Forelimb muscle (tissue), 1 donor: ENCODE results near the gene PPM1F. TPM values are rescaled to one million over a fixed set of nuclear protein-coding genes. Genes with fewer than 3 reads are reported as not detected.

Experiments used
- DNase-seq: peaks from one replicate; pipeline ENCODE4 v3.0.0-alpha.2; 2013; ENCODE audit warnings: low read depth
- polyA plus RNA-seq: library from polyadenylated mRNA; unstranded; fragments of 120-200 nt; gene quantifications from one replicate; pipeline ENCODE4 v1.2.1, GENCODE V29; 2013; ENCODE audit not compliant: insufficient read length

Gene PPM1F
- polyA plus RNA-seq, 1 donor, result 48.6 TPM

DNA sequence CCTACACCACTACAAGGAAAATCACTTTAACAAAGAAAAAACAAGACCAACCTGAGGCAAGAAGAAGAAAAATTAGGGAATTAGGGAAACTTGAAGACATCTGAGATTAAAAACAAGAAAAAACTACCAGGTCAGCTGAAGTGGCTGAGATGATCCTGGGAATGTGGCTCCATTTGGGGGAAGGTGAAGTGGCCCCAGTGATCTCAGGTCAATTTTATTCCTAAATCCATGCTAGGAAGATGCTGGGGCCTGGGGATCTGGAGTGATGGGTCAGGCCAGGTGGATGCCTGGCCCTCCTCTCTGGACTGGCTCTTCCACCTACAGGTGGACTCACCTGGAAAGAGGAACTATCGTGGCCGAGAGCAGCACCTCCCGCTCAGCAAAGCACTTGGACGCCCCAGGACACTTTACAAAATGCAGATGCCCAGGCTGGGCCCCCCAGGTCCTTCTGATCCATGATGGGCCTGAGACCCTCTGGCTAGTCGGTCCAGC lies 23.3 kb upstream of the PPM1F start:
- DNase-seq, result no peak

GRCh38 chr22:21975273-21975672 lies 22.6 kb upstream of the PPM1F start:
- DNase-seq, result no peak

- no peak for DNase-seq
These were observed 21.5 kb upstream of the PPM1F start for GRCh38 chr22:21974058-21974649.

DNA sequence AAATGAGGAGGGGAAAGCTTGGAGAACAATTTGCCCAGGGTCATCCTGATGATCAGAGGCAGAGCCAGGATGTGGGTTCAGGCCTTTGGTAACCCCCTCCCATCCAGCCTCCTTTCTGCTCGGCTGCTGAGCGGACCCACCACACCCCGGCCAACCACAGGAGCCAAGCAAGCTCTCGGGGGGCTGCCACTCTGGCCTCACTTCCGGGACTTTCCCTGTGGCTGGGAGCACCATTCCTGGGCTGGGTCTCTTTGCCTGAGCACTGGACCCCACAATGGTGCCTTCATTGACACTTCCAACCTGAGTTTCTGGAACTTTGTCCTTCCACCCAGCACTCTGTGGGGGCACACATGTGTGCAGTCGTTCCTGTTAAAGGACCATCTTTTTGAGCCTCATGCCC lies 20.2 kb upstream of the PPM1F start:
- DNase-seq, result no peak

GRCh38 chr22:21972293-21972779 lies 19.7 kb upstream of the PPM1F start:
- no peak for DNase-seq

DNA sequence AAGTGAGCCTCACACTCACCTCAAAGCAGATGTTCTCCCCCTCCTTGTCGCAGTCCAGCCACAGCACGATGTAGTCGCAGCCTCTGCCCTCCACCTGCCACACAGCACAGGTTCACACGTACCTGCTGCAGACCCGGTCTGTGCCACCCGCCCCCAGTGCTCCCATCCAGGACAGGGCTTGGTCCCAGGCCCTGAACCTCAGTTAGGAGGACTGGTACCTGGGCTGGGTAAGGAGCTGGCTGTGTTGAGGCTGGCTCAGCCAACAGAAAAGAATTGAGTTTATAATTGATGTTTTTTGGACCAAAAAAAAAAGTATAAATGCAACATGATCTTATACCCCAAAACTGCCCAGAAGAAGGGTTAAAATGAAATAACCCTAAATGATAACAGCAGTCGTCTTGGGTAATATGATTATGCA lies 19.2 kb upstream of the PPM1F start:
- DNase-seq, result no peak

- DNase-seq, result no peak
These were observed 18.4 kb upstream of the PPM1F start for GRCh38 chr22:21970800-21971617.

GRCh38 chr22:21970037-21970799 lies 17.6 kb upstream of the PPM1F start:
- no peak for DNase-seq

GRCh38 chr22:21968452-21969129 lies 15.9 kb upstream of the PPM1F start:
- DNase-seq, result no peak

GRCh38 chr22:21967693-21968271 lies 15.1 kb upstream of the PPM1F start:
- no peak for DNase-seq

- no peak for DNase-seq
These were observed 14.2 kb upstream of the PPM1F start for GRCh38 chr22:21966643-21967516.

GRCh38 chr22:21965762-21966288 lies 13.2 kb upstream of the PPM1F start:
- DNase-seq, result no peak

- no peak for DNase-seq
These were observed 12.4 kb upstream of the PPM1F start for GRCh38 chr22:21964918-21965484.

DNA sequence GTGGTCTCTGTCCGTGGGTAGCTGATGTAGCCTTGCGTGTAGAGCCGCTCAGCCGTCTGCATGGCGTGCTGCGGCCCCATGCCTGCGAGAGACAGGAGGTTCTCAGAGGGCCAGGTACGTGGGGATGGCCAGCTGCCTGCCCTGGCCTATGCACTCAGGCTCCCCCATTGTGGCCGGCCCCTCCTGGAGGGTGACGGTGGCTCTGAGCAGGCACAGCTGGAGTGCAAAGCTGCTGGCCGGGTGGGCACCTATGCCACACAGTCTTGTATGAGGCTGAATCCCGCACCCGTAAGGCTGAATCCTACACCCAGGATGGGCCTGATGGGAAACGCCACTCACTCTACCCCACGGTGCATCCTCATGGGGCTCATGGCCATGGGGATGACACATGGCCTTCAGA lies 11.6 kb upstream of the PPM1F start:
- no peak for DNase-seq

DNA sequence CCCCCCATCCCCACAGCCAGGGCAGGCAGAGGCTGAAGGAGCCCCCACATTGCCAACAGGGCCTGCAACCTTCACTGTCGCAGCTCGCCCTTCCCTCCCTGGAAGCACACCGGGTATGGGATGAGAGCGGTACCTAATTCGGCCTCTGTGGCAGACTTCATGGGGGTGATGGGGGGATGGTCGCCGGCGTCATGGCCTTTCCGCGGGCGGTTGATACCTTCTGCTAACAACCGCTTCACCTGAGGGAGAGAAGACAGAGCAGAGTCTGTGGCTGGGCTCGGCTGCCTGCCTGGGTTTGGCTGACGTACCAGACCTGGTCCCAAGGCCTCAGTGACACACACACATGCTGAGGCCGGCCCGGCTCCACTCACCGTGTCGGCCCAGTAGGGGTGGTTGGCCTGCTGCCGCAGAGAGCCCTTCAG lies 11.2 kb upstream of the PPM1F start:
- no peak for DNase-seq

DNA sequence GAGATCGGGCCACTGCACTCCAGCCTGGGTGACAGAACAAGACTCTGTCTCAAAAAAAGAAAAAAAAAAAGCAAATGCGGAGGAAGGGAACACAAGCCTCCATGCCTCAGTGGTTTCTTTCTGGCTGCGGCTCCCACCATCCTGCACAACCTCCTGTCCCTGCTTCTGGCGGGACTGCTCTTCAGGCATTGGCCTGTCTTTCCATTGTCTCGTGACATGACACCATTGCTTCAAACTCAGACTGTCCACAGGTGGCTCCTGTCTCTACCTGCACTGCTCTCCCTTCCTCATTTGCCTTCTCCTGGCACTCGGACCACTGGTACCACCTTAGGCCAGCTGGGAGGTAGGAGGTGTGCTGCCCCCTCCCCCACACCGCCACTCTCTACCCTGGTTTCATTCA lies 10.6 kb upstream of the PPM1F start:
- DNase-seq, result no peak

GRCh38 chr22:21962655-21962949 lies 10.0 kb upstream of the PPM1F start:
- DNase-seq, result no peak

DNA sequence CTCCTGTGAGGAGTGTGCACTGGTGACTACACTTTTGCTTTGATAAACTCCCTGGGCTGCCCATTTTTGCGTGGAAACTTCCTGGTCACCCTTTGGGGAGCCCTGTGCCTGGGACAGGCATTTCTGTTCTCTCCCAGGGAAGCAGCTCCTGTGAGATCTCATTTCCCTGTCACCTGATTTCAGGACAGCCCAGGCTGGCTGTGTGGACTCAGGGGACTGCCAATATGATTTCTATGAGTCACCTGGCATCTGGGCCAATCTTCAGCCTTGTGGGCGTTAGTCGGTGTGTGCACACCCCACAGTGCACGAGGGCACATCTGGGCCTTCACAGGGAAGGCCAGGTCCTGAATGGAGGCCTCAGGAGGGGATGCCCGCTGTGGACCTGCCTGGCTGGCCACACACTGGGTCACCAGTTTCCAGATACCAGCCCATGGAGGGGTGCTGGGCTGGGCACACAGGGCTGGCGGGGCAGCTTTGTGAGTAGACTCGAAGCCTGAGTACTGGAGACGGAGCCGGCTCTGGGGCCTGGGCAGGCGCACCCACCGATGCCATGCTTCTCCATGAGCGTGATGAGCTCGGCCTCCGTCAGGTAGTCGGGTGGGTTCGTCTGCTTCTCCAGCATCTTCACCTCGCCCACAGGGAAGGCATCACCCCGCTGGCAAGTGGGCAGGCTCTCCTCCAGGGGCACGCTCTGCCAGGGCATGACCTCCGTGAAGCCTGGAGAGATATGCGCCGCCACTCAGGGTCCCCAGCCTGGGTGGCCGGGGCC lies 9.4 kb upstream of the PPM1F start:
- DNase-seq, result no peak
